Hepatocyte (in vitro differentiated cells): ENCODE data around the gene TEKT2.

Source experiments
- EZH2 ChIP-seq: fragments of 200-600 bp; sonication (generic); IDR thresholded peaks from 2 replicates; pipeline ENCODE4 v1.6.1; 2016; ENCODE audit warnings: antibody characterized with exemption, mild to moderate bottlenecking, borderline replicate concordance
- EZH2phosphoT487 ChIP-seq: fragments of 200-600 bp; sonication (generic); IDR thresholded peaks from one replicate; pipeline ENCODE4 v1.6.1; 2018; ENCODE audit warnings: antibody characterized with exemption, mild to moderate bottlenecking, low read depth, moderate library complexity; ENCODE audit not compliant: unreplicated experiment, severe bottlenecking
- TF ChIP-seq, protein P1 (sequence below): fragments of 200-600 bp; sonication (generic); IDR thresholded peaks from 2 replicates; pipeline ENCODE4 v1.5.1; 2016; ENCODE audit warnings: antibody characterized with exemption, mild to moderate bottlenecking; ENCODE audit not compliant: poor library complexity

DNA sequence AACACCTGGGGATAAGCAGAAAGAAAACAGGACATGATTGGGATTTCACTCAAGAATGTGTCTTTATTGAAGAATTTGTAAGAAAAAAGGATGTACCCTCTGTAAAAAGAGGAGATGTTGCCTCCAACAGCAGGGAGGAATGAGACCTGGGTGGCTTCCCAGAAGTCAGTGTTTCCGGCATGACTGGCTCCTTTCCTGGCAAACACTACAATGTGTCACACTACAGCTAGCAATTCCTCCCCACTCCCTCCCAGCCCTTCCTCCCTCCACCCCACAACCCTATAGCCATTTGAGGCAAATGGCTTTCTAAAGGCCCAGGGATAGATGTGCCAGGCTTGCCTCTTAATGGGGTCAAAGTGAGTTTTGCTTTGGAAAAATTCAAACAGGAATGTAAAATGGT, 52.6 kb downstream of the TEKT2 start:
- TF ChIP-seq, protein P1, sequence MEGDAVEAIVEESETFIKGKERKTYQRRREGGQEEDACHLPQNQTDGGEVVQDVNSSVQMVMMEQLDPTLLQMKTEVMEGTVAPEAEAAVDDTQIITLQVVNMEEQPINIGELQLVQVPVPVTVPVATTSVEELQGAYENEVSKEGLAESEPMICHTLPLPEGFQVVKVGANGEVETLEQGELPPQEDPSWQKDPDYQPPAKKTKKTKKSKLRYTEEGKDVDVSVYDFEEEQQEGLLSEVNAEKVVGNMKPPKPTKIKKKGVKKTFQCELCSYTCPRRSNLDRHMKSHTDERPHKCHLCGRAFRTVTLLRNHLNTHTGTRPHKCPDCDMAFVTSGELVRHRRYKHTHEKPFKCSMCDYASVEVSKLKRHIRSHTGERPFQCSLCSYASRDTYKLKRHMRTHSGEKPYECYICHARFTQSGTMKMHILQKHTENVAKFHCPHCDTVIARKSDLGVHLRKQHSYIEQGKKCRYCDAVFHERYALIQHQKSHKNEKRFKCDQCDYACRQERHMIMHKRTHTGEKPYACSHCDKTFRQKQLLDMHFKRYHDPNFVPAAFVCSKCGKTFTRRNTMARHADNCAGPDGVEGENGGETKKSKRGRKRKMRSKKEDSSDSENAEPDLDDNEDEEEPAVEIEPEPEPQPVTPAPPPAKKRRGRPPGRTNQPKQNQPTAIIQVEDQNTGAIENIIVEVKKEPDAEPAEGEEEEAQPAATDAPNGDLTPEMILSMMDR = no peak
- TF ChIP-seq EZH2phosphoT487 (no peak), EZH2 (no peak)
